ENCODE data around the gene SEMG2. TPM values are rescaled to one million over a fixed set of nuclear protein-coding genes. Genes with fewer than 3 reads are reported as not detected.

Gene SEMG2
- total and polyA plus RNA-seq, 12 donors: not detected

GRCh38 chr20:45218124-45218523 lies 3.0 kb upstream of the SEMG2 start:
- no peak for TF ChIP-seq CTCF (IDR thresholded peaks at IDR 0.05)
- intact Hi-C loops (cut with DNase I): no loop called here
- ATAC-seq: no peak

GRCh38 chr20:45218636-45219035 lies 2.5 kb upstream of the SEMG2 start:
- no peak for ATAC-seq
- TF ChIP-seq CTCF (IDR thresholded peaks at IDR 0.05): no peak
- 83 to 85% methylated on average over 2 of the region's 2 CpGs for WGBS, 2 donors

More at GRCh38 chr20:45218124-45218523, 3.0 kb upstream of the SEMG2 start:
- Histone ChIP-seq H3K36me3 (no peaks in the 10 kb centered on the region), H3K4me1 (peaks cover 0 to 3% (median 0%) of the 10 kb centered on the region in 9 donors), H3K9me3 (no peaks in the 10 kb centered on the region), H3K27ac (no peak overlapping the region), H3K27me3 (peaks cover 0 to 33% (median 8%) of the 10 kb centered on the region in 7 donors), H3K4me3 (no peak overlapping the region)
- DNase-seq: no peak
- WGBS, 2 donors: 68 to 72% methylated on average over 4 of the region's 4 CpGs

GRCh38 chr20:45223136-45223535 lies 2.0 kb downstream of the SEMG2 start:
- H3K36me3 ChIP-seq: no peaks in the 10 kb centered on the region
- intact Hi-C loops (cut with DNase I): no loop called here
- no peak for DNase-seq
- peaks cover 0 to 3% (median 0%) of the 10 kb centered on the region in 9 donors for H3K4me1 ChIP-seq
- peaks cover 0 to 52% (median 30%) of the 10 kb centered on the region in 7 donors for H3K27me3 ChIP-seq
- no peak for ATAC-seq
- H3K9me3 ChIP-seq: no peaks in the 10 kb centered on the region
- no peak overlapping the region for H3K27ac ChIP-seq
- no peak for TF ChIP-seq CTCF (IDR thresholded peaks at IDR 0.05)
- no peak overlapping the region for H3K4me3 ChIP-seq

More at GRCh38 chr20:45218636-45219035, 2.5 kb upstream of the SEMG2 start:
- H3K27me3 ChIP-seq: peaks cover 0 to 37% (median 9%) of the 10 kb centered on the region in 7 donors
- H3K27ac ChIP-seq: no peak overlapping the region
- H3K4me1 ChIP-seq: peaks cover 0 to 3% (median 0%) of the 10 kb centered on the region in 9 donors
- no peak for DNase-seq
- intact Hi-C loops (cut with DNase I): no loop called here
- H3K4me3 ChIP-seq: no peak overlapping the region
- H3K9me3 ChIP-seq: no peaks in the 10 kb centered on the region
- H3K36me3 ChIP-seq: no peaks in the 10 kb centered on the region

GRCh38 chr20:45226287-45226686 lies 5.1 kb downstream of the SEMG2 start:
- no peak for ATAC-seq
- DNase-seq: no peak
- no peak overlapping the region for H3K27ac ChIP-seq
- no peak for TF ChIP-seq CTCF (IDR thresholded peaks at IDR 0.05)
- H3K4me3 ChIP-seq: no peak overlapping the region
- no peaks in the 10 kb centered on the region for H3K9me3 ChIP-seq
- WGBS, 2 donors: 73 to 93% methylated on average over 1 of the region's 1 CpG
- H3K27me3 ChIP-seq: peaks cover 0 to 71% (median 46%) of the 10 kb centered on the region in 7 donors
- no peaks in the 10 kb centered on the region for H3K36me3 ChIP-seq
- intact Hi-C loops (cut with DNase I): no loop called here
- no peaks in the 10 kb centered on the region for H3K4me1 ChIP-seq

Measured in heart right ventricle (tissue), 16 donors.